GM21528 (cell line): ENCODE results near the gene GRIK1.

Experiments
- ATAC-seq: cut with Tn5 transposase; IDR thresholded peaks from one replicate; pipeline ENCODE4 v1.9.1; 2021; ENCODE audit warnings: mild to moderate bottlenecking, moderate library complexity; ENCODE audit not compliant: unreplicated experiment, low FRiP score

GRIK1 gene

GRCh38 chr21:29920938-29921337 is 18.9 kb downstream of the GRIK1 start:
- no peak for ATAC-seq

- no peak for ATAC-seq
Observed at GRCh38 chr21:29914326-29914725, 25.5 kb downstream of the GRIK1 start.

- ATAC-seq: no peak
Observed at GRCh38 chr21:29909571-29909970, 30.2 kb downstream of the GRIK1 start.

GRCh38 chr21:29904359-29905282 is 35.2 kb downstream of the GRIK1 start:
- ATAC-seq: no peak

GRCh38 chr21:29896884-29897283 is 42.9 kb downstream of the GRIK1 start:
- no peak for ATAC-seq

- no peak for ATAC-seq
Observed at GRCh38 chr21:29893687-29894086, 46.1 kb downstream of the GRIK1 start.

GRCh38 chr21:29892379-29892778 is 47.4 kb downstream of the GRIK1 start:
- no peak for ATAC-seq

- ATAC-seq: no peak
Observed at GRCh38 chr21:29888437-29888836, 51.4 kb downstream of the GRIK1 start.

- no peak for ATAC-seq
Observed at GRCh38 chr21:29887313-29888009, 52.3 kb downstream of the GRIK1 start.

GRCh38 chr21:29885491-29885890 is 54.3 kb downstream of the GRIK1 start:
- ATAC-seq: no peak

GRCh38 chr21:29875873-29876272 is 63.9 kb downstream of the GRIK1 start:
- no peak for ATAC-seq

- no peak for ATAC-seq
Observed at GRCh38 chr21:29875036-29875716, 64.6 kb downstream of the GRIK1 start.

GRCh38 chr21:29873908-29874307 is 65.9 kb downstream of the GRIK1 start:
- ATAC-seq: no peak

GRCh38 chr21:29870814-29871213 is 69.0 kb downstream of the GRIK1 start:
- ATAC-seq: no peak

- no peak for ATAC-seq
Observed at GRCh38 chr21:29867796-29868195, 72.0 kb downstream of the GRIK1 start.

- ATAC-seq: no peak
Observed at GRCh38 chr21:29860346-29860745, 79.5 kb downstream of the GRIK1 start.

GRCh38 chr21:29857150-29857549 is 82.6 kb downstream of the GRIK1 start:
- no peak for ATAC-seq

GRCh38 chr21:29854795-29855194 is 85.0 kb downstream of the GRIK1 start:
- no peak for ATAC-seq

- ATAC-seq: no peak
Observed at GRCh38 chr21:29851611-29852010, 88.2 kb downstream of the GRIK1 start.

- ATAC-seq: peak; percentile 96
Observed at GRCh38 chr21:29849735-29850176, 90.0 kb downstream of the GRIK1 start.

- ATAC-seq: no peak
Observed at GRCh38 chr21:29843804-29844203, 96.0 kb downstream of the GRIK1 start.
